Measurements from ENCODE around the gene PHF2. TPM values are rescaled to one million over a fixed set of nuclear protein-coding genes. Genes with fewer than 3 reads are reported as not detected.

Gene PHF2
- polyA plus RNA-seq, 1 of the 3 experiments (the other 2 are of a cell fraction) = 11.2 TPM

DNA sequence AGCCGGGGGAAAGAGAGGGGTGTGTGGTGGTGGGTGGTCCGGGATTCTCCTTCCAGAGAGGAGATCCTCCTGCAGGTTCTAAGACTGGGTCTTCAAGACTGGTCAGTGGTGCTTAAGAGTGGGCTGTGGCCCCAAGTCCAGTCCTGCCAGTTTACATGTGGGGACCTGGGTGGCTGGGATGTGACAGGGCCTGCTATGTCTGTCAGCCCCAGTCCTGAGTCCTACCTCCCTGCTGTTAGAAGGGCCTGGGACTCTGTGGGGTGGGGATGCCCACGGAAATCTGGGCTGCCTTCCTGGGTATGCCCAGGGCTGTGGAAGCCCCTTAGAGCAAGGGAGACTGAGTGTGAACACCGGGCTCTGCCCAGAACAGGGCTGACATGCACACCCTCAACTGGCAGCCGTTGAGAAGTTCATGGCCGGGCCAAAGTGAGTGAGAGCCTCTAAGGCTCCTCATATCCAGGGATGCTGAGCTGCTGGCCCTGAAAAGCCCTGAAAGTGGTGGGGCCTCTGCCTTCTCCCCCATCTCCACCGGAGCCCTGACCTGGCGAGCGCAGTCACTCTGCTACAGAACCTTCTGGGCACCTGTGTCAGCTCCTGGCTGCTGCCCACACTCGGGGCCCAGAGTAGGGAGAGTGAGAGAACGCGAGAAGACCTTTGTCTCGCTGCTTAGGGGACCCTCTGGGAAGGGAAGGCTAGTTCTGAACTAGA lies 1.7 kb downstream of the PHF2 start:
- Histone ChIP-seq H3K4me1 (ENCODE audit: control insufficient read depth in 1 of 2, insufficient read depth in 2 of 2, low read depth in 1 of 2, low read length in 1 of 2) (peaks cover 0 to 18% of the 10 kb centered on the region in 2 experiments; a peak in 3 of 4 replicates), H3K9ac (peak overlapping the region; percentile 78), H3K27ac (ENCODE audit: low read depth in 2 of 2, low read length in 1 of 2) (no peak overlapping the region), H3K4me3 (ENCODE audit: low read depth in 2 of 2, low read length in 1 of 2) (peak overlapping the region; percentile 71 to 73), H3F3A (replicated peaks; ENCODE audit: insufficient read depth) (no peaks in the 10 kb centered on the region), H2AFZ (ENCODE audit: low read depth) (no peak overlapping the region), H3K27me3 (ENCODE audit: insufficient read depth) (no peaks in the 10 kb centered on the region), H3K79me2 (ENCODE audit: insufficient read depth) (peaks cover 74% of the 10 kb centered on the region), H3K4me2 (peak overlapping the region; percentile 86), H3K9me3 (no peaks in the 10 kb centered on the region), H3K36me3 (replicated peaks in 1 of 2; ENCODE audit: control insufficient read depth in 1 of 2, insufficient read depth in 2 of 2, low read length in 1 of 2) (no peaks in the 10 kb centered on the region), H3K9me2 (no peaks in the 10 kb centered on the region), H4K20me1 (ENCODE audit: insufficient read depth) (peaks cover 17% of the 10 kb centered on the region; the same call in 1 of the 2 replicates)
- 96% methylated on average over 8 of the region's 13 CpGs for WGBS (ENCODE audit: low lambda C conversion rate)
- ChIA-PET CTCF (interaction anchor here (0.7 to 1.0 kb wide), 3 partner anchors 11 to 114 kb away, joined by 3 read pairs; no protein-coding TSS in a partner anchor), POLR2A (no interaction called here)
- TF ChIP-seq SIN3A (IDR thresholded peaks at IDR 0.05; ENCODE audit: borderline replicate concordance, low read depth, low read length) (no peak), GABPA (IDR thresholded peaks at IDR 0.05; ENCODE audit: low read depth) (no peak), EZH2phosphoT487 (IDR thresholded peaks at IDR 0.05; ENCODE audit: borderline replicate concordance, low read depth) (no peak), TEAD4 (IDR thresholded peaks at IDR 0.05; ENCODE audit: borderline replicate concordance, insufficient read depth) (no peak), FOXM1 (IDR thresholded peaks at IDR 0.05; ENCODE audit: low read depth) (no peak), MXI1 (IDR thresholded peaks at IDR 0.05; ENCODE audit: low read depth, low read length) (no peak), RAD21 (IDR thresholded peaks at IDR 0.05; ENCODE audit: low read length) (no peak), EP300 (IDR thresholded peaks at IDR 0.05; ENCODE audit: borderline replicate concordance in 1 of 2, low read depth in 1 of 2, low read length in 1 of 2) (no peak)
- TF ChIP-seq, protein P1, sequence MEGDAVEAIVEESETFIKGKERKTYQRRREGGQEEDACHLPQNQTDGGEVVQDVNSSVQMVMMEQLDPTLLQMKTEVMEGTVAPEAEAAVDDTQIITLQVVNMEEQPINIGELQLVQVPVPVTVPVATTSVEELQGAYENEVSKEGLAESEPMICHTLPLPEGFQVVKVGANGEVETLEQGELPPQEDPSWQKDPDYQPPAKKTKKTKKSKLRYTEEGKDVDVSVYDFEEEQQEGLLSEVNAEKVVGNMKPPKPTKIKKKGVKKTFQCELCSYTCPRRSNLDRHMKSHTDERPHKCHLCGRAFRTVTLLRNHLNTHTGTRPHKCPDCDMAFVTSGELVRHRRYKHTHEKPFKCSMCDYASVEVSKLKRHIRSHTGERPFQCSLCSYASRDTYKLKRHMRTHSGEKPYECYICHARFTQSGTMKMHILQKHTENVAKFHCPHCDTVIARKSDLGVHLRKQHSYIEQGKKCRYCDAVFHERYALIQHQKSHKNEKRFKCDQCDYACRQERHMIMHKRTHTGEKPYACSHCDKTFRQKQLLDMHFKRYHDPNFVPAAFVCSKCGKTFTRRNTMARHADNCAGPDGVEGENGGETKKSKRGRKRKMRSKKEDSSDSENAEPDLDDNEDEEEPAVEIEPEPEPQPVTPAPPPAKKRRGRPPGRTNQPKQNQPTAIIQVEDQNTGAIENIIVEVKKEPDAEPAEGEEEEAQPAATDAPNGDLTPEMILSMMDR (IDR thresholded peaks at IDR 0.05) = no peak
- TF ChIP-seq, protein P2, sequence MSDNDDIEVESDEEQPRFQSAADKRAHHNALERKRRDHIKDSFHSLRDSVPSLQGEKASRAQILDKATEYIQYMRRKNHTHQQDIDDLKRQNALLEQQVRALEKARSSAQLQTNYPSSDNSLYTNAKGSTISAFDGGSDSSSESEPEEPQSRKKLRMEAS (IDR thresholded peaks at IDR 0.05; ENCODE audit: low read depth) = no peak
- TF ChIP-seq, protein P3, sequence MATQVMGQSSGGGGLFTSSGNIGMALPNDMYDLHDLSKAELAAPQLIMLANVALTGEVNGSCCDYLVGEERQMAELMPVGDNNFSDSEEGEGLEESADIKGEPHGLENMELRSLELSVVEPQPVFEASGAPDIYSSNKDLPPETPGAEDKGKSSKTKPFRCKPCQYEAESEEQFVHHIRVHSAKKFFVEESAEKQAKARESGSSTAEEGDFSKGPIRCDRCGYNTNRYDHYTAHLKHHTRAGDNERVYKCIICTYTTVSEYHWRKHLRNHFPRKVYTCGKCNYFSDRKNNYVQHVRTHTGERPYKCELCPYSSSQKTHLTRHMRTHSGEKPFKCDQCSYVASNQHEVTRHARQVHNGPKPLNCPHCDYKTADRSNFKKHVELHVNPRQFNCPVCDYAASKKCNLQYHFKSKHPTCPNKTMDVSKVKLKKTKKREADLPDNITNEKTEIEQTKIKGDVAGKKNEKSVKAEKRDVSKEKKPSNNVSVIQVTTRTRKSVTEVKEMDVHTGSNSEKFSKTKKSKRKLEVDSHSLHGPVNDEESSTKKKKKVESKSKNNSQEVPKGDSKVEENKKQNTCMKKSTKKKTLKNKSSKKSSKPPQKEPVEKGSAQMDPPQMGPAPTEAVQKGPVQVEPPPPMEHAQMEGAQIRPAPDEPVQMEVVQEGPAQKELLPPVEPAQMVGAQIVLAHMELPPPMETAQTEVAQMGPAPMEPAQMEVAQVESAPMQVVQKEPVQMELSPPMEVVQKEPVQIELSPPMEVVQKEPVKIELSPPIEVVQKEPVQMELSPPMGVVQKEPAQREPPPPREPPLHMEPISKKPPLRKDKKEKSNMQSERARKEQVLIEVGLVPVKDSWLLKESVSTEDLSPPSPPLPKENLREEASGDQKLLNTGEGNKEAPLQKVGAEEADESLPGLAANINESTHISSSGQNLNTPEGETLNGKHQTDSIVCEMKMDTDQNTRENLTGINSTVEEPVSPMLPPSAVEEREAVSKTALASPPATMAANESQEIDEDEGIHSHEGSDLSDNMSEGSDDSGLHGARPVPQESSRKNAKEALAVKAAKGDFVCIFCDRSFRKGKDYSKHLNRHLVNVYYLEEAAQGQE (IDR thresholded peaks at IDR 0.05; ENCODE audit: low read depth, low read length) = no peak
- DNase-seq = no peak

Measured in SK-N-SH (cell line).